GM18511 (cell line): ENCODE measurements around the gene NRP1.

Source experiments
- ATAC-seq: cut with Tn5 transposase; IDR thresholded peaks from one replicate; pipeline ENCODE4 v1.9.1; 2021; ENCODE audit warnings: mild to moderate bottlenecking, moderate library complexity; ENCODE audit not compliant: unreplicated experiment

NRP1 gene

GRCh38 chr10:33216661-33217427 lies 117.6 kb downstream of the NRP1 start:
- no peak for ATAC-seq

GRCh38 chr10:33215635-33216034 lies 118.8 kb downstream of the NRP1 start:
- no peak for ATAC-seq

GRCh38 chr10:33215154-33215553 lies 119.3 kb downstream of the NRP1 start:
- no peak for ATAC-seq

- ATAC-seq, result no peak
These were observed 120.3 kb downstream of the NRP1 start for GRCh38 chr10:33214174-33214573.

GRCh38 chr10:33212061-33212748 lies 122.3 kb downstream of the NRP1 start:
- no peak for ATAC-seq

- ATAC-seq, result peak; percentile 56
These were observed 123.2 kb downstream of the NRP1 start for GRCh38 chr10:33211106-33211878.

GRCh38 chr10:33209802-33210201 lies 124.7 kb downstream of the NRP1 start:
- ATAC-seq, result no peak

- ATAC-seq, result no peak
These were observed 126.3 kb downstream of the NRP1 start for GRCh38 chr10:33208166-33208565.

GRCh38 chr10:33204031-33204430 lies 130.4 kb downstream of the NRP1 start:
- ATAC-seq, result no peak

- ATAC-seq, result no peak
These were observed 132.5 kb downstream of the NRP1 start for GRCh38 chr10:33201971-33202370.

GRCh38 chr10:33201056-33201780 lies 133.2 kb downstream of the NRP1 start:
- ATAC-seq, result no peak

- no peak for ATAC-seq
These were observed 134.7 kb downstream of the NRP1 start for GRCh38 chr10:33199731-33200232.

GRCh38 chr10:33198610-33199009 lies 135.9 kb downstream of the NRP1 start:
- no peak for ATAC-seq

- no peak for ATAC-seq
These were observed 137.6 kb downstream of the NRP1 start for GRCh38 chr10:33196710-33197491.

- no peak for ATAC-seq
These were observed 138.1 kb downstream of the NRP1 start for GRCh38 chr10:33196377-33196706.

GRCh38 chr10:33195608-33196376 lies 138.7 kb downstream of the NRP1 start:
- no peak for ATAC-seq

GRCh38 chr10:33193701-33194521 lies 140.6 kb downstream of the NRP1 start:
- no peak for ATAC-seq

- ATAC-seq, result peak; percentile 93
These were observed 141.3 kb downstream of the NRP1 start for GRCh38 chr10:33193057-33193700.
